Osteoblast (primary cell): ENCODE data around the gene DRC7. TPM values are rescaled to one million over a fixed set of nuclear protein-coding genes. Genes with fewer than 3 reads are reported as not detected.

Experiments
- DNase-seq: peaks from one replicate; pipeline ENCODE4 v3.0.0; 2011; ENCODE audit warnings: low spot score, mixed read lengths; ENCODE audit not compliant: insufficient read length; ENCODE audit errors: missing footprints
- H2AFZ ChIP-seq: 2 replicates; pipeline ENCODE4 v1.6.0; 2011; ENCODE audit warnings: mild to moderate bottlenecking, low read length
- H3K27ac ChIP-seq: 2 replicates; pipeline ENCODE4 v1.5.1; 2011; ENCODE audit warnings: mild to moderate bottlenecking, low read depth, low read length, moderate library complexity
- H3K27me3 ChIP-seq: 2 replicates; pipeline ENCODE4 v1.6.0; 2012; ENCODE audit warnings: mild to moderate bottlenecking, control low read depth, inconsistent platforms, low read length, moderate library complexity; ENCODE audit not compliant: insufficient read depth
- H3K36me3 ChIP-seq: 2 replicates; pipeline ENCODE4 v1.5.1; 2011; ENCODE audit warnings: mild to moderate bottlenecking, low read length, control low read depth, moderate library complexity; ENCODE audit not compliant: insufficient read depth
- H3K4me1 ChIP-seq: 2 replicates; pipeline ENCODE4 v1.5.1; 2011; ENCODE audit warnings: mild to moderate bottlenecking, low read length, control low read depth, moderate library complexity; ENCODE audit not compliant: insufficient read depth
- H3K4me2 ChIP-seq: 2 replicates; pipeline ENCODE4 v1.6.0; 2011; ENCODE audit warnings: mild to moderate bottlenecking, low read length; ENCODE audit not compliant: insufficient read depth
- H3K4me3 ChIP-seq: fragments of 200-600 bp; sonication (generic); 3 replicates; pipeline ENCODE4 v1.5.1; 2012; ENCODE audit warnings: mild to moderate bottlenecking, low read length, inconsistent platforms; ENCODE audit not compliant: insufficient read depth
- H3K79me2 ChIP-seq: 2 replicates; pipeline ENCODE4 v1.6.0; 2012; ENCODE audit warnings: mild to moderate bottlenecking, low read length, control low read depth, inconsistent platforms; ENCODE audit not compliant: insufficient read depth
- H3K9me3 ChIP-seq: 2 replicates; pipeline ENCODE4 v1.5.1; 2011; ENCODE audit warnings: low read depth, low read length, control low read depth
- H4K20me1 ChIP-seq: 2 replicates; pipeline ENCODE4 v1.6.0; 2012; ENCODE audit warnings: mild to moderate bottlenecking, low read length, control low read depth; ENCODE audit not compliant: insufficient read depth
- total RNA-seq: library from RNA; depleted of rRNA; stranded (reverse); fragments of >200 nt; gene quantifications from 2 replicates; pipeline ENCODE4 v1.2.3, GENCODE V29; 2012
- TF ChIP-seq, protein P1 (sequence below): IDR thresholded peaks from 2 replicates; pipeline ENCODE4 v1.5.1; 2011; ENCODE audit warnings: mild to moderate bottlenecking, low read depth, low read length, moderate library complexity; ENCODE audit errors: extremely low read depth

Gene DRC7
- total RNA-seq, 1 donor: not detected

DNA sequence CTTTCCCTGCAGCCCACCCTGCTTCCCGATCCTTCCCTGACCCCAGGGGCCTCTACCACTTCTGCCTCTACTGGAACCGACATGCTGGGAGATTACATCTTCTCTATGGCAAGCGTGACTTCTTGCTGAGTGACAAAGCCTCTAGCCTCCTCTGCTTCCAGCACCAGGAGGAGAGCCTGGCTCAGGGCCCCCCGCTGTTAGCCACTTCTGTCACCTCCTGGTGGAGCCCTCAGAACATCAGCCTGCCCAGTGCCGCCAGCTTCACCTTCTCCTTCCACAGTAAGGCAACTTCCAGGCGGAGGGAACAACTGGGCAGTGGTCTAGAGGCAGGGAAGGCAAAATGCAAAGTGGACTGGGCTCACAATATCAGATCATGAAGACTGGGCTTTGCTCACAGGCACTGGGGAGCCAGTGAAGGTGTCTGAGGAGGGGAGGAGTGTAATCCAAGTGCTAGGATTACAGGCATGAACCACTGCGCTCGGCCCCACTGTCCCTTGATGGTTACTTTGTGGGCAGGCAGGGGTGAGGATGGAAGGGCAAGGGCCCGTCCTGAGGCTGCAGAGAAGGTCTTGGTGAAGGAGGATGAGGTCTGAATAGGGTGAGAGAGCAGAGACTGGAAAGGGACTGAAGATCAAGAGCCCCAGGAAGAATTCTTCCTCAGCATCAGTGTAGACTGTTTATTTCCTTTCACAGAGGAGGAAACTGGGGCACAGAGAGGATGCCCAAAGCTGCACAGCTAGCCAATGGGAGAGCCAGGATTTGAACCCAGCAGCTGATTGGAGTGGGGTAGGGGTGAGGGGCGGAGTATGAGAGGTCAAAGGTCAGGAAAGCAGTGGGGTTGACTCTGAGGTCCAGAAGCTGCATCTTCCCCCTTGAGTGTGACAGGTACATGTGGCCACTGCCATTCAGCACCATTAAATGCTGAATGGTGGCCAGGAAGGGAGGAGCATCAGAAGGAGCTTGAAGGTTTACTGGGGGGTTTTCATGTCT lies 43.0 kb upstream of the DRC7 start:
- no peaks in the 10 kb centered on the region for H3K27me3 ChIP-seq
- no peak overlapping the region for H3K4me2 ChIP-seq
- no peak for DNase-seq
- no peak overlapping the region for H2AFZ ChIP-seq
- H3K9me3 ChIP-seq: no peaks in the 10 kb centered on the region
- no peaks in the 10 kb centered on the region for H3K79me2 ChIP-seq
- no peaks in the 10 kb centered on the region for H4K20me1 ChIP-seq
- no peak overlapping the region for H3K4me3 ChIP-seq
- H3K4me1 ChIP-seq: peaks cover 5% of the 10 kb centered on the region
- TF ChIP-seq, protein P1, sequence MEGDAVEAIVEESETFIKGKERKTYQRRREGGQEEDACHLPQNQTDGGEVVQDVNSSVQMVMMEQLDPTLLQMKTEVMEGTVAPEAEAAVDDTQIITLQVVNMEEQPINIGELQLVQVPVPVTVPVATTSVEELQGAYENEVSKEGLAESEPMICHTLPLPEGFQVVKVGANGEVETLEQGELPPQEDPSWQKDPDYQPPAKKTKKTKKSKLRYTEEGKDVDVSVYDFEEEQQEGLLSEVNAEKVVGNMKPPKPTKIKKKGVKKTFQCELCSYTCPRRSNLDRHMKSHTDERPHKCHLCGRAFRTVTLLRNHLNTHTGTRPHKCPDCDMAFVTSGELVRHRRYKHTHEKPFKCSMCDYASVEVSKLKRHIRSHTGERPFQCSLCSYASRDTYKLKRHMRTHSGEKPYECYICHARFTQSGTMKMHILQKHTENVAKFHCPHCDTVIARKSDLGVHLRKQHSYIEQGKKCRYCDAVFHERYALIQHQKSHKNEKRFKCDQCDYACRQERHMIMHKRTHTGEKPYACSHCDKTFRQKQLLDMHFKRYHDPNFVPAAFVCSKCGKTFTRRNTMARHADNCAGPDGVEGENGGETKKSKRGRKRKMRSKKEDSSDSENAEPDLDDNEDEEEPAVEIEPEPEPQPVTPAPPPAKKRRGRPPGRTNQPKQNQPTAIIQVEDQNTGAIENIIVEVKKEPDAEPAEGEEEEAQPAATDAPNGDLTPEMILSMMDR: no peak
- H3K27ac ChIP-seq: no peak overlapping the region
- H3K36me3 ChIP-seq: no peaks in the 10 kb centered on the region

DNA sequence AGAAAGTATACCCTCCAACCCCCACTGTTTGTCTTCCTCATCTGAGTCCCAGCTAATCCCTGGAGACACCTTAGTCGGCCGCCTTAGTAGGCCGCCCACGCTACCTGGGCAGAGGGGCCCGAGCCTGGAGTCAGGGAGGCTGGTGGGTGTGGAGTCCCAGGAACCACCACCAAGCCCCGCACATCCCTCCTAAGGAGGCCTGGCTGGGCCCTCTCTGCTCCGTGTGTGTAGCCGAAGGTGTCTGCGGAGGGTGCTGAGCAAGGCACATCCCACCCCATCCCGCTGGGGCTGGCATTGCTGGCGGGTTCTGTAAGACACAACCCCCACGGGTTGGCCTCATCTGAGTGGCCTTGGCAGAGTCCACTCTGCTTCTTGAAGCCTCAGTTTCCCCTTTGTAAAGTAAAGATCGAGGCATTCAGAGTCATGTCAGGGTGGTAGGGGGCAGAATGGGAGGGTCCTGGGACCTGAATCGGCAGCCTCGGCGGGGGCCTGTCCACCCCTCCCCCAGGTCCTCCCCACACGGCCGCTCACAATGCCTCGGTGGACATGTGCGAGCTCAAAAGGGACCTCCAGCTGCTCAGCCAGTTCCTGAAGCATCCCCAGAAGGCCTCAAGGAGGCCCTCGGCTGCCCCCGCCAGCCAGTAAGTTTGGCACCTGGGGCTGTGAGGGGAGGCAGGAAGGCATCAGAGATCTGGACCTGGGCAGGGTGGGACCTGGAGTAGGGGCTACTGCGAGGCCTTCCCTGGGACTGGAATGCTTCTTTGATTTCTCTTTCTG lies 41.7 kb upstream of the DRC7 start:
- Histone ChIP-seq H3K79me2 (no peaks in the 10 kb centered on the region), H3K4me2 (no peak overlapping the region), H2AFZ (no peak overlapping the region), H3K9me3 (no peaks in the 10 kb centered on the region), H3K27me3 (no peaks in the 10 kb centered on the region), H3K4me1 (no peaks in the 10 kb centered on the region), H3K27ac (no peak overlapping the region), H4K20me1 (no peaks in the 10 kb centered on the region), H3K36me3 (no peaks in the 10 kb centered on the region), H3K4me3 (no peak overlapping the region)
- no peak for DNase-seq
- TF ChIP-seq, protein P1: no peak

GRCh38 chr16:57653936-57654335 lies 40.7 kb upstream of the DRC7 start:
- DNase-seq: no peak
- no peak overlapping the region for H3K4me2 ChIP-seq
- no peaks in the 10 kb centered on the region for H4K20me1 ChIP-seq
- TF ChIP-seq, protein P1: no peak
- no peak overlapping the region for H3K27ac ChIP-seq
- H2AFZ ChIP-seq: no peak overlapping the region
- H3K4me3 ChIP-seq: no peak overlapping the region
- no peaks in the 10 kb centered on the region for H3K4me1 ChIP-seq
- no peaks in the 10 kb centered on the region for H3K79me2 ChIP-seq
- no peaks in the 10 kb centered on the region for H3K27me3 ChIP-seq
- no peaks in the 10 kb centered on the region for H3K9me3 ChIP-seq
- no peaks in the 10 kb centered on the region for H3K36me3 ChIP-seq
